Fibroblast of skin of left quadriceps (primary cell): ENCODE data around the gene RGS6.

Experiments
- DNase-seq, 2 experiments: peaks; one replicate each; pipeline ENCODE4 v3.0.0-alpha.2; 2013; ENCODE audit warnings: low read depth in 2 of 2

Gene RGS6

DNA sequence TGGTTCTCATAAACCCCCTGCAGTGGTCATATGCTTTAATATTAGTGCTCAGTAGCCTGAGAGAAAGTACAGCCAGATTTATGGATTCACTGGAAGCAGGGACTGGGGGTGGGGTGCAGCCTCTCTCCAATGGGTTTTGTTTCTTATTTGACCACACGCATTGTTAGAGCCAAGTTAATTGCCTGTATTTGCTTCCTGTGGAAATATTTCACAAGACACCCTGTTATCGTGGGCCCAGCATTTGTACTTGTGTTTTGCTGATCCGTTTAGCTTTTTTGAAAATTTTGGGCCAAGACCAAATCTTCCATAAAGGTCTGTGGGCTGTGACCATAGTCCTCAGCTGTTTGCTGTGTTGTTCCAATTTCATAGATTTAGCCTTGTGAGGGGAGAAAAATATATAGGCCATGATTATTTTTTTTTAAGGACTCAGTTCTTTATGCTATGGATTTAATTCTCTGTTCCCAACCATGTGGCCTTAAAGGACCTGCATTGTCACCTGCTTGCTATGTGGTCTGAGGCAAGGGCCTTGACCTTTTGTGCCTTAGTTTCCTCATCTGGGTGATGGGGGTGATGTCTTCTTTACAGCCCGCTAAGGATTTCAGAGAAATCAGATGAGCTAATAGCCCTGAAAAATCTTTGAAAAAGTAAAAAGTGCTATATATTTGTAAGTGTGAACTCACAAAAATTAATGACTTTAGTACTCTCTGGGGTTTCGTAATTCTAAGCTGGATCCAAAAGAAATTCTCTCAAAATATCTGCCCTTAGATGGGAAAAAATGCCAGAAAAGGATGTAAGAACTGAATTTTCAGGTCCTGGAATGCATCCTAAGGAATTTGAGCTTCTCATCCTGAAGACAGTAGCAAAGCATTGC lies 591.4 kb downstream of the RGS6 start:
- DNase-seq = peak; percentile 37 to 38

DNA sequence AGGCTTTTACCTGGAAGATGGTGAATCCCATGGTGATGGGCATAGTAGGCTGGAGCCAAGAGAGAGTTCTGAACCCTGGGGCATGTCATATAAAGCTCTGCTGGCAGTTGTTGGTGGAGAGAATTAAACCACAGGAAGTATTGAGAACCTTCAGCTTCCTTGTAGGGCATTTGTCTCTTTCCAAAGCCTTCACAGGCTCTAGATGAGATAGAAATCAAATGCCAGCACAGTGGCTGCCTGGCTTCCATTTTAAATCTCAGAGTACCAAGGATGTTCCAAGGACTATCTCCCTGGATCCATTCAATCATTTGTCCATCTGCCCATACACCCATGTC lies 592.0 kb downstream of the RGS6 start:
- DNase-seq = no peak

DNA sequence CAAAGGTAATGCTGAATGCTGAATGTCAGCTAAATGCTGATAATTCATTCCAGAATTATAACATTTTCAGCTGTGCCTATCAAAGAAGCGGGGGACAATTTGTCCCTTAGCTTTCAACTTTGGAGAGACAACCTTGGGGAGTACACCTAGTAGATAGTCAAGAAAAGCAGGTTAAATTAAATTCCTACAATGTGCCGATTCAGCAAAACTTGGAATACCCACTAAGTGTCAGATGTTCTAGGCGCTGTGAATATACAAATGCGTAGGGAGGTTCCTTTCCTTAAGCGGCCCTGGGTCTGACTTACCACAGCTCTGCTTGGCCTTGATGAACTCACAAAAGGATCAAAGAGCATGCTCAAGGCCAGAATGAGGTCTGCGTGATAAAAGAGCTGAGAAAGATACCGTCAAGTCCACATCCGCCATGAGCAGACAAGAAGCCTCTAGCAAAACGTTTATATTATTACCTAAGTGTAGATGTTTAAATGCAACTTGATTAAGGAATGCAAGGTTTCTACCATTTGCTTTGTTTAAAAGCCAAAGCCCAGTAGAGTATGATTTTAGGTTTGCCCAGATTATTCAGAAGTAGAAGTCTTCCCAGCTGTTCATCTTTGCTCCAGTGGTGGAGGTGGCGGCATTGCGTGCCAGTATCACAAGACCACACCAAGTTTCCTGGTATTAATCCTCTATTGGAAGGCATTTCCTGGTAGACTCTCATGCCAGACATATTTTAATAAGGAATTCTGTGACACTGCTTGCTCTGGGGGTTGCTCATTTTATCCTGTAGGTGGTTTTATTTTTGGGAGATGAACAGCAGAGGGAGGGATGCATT lies 593.1 kb downstream of the RGS6 start:
- no peak for DNase-seq

DNA sequence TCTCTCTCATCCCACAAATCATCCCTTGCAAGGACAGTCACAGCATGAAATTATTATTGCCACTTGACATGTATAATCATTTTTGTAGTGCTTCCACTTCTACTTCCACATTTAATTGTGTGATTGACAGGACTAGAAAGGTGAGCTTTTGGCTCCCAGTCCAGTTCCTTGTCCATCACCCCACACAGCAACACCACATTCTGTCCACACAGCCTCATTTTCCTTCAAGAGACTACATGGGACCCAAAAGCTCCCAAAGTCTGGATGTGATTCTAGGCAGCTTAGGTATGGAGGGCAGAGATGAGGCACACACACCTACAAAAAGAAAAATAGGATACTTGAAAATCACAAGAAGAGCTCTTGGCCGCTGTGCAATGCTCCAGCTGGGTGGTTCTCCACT lies 595.4 kb downstream of the RGS6 start:
- DNase-seq = no peak

DNA sequence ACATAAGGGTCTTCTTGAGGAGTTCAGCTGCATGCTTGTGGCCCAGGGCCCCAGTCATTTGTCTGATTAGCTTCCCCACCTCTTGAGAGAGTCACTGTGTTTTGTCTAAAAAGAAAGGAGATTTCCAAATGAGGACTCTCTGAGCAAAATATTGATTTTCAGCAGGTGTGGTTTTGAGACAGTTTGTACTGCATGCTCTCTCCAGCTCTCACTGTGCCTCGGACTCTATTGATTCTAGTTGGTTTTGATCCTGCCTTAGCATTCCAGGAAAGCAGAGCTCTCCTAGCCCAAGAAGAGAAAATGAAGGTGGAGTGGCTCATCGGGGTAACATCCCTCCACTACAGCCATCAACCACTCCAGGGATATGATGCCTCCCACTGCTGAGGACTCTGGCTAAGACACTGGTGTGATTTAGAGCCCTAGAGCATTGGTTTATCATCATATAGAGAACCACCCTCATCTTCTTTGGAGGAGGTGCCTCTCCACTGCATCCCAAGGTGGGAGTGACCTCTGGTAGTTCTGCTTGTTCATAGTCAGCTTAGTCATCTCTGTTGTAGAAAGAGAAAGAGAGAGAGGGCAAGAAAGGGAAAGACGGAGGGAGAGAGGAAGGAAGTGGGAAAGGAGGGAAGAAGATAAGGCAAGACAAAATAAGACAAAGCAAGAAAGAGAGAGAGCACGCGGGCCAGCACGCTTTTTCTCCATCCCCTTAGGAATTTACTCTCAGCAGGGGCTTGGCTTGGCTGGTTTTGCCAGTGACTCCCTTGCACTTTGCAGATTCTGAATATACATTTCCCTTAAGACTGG lies 596.0 kb downstream of the RGS6 start:
- DNase-seq = no peak

DNA sequence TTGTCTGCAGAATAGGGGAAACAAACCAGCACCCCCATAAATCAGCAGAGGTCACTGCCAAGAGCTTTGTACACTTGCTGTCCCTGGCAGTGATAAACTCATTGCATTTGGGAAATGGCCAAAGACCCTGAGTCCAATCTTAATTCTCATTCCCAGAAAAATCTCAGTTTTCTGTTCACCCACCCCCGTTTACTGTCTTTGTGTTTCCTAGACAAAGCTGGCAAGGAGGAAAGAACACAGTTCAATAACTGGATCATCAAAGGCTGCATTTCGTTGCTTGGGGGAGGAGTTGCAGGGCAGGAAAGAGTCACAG lies 596.6 kb downstream of the RGS6 start:
- DNase-seq = no peak

- no peak for DNase-seq
These were observed 600.6 kb downstream of the RGS6 start for GRCh38 chr14:72532686-72533454.

DNA sequence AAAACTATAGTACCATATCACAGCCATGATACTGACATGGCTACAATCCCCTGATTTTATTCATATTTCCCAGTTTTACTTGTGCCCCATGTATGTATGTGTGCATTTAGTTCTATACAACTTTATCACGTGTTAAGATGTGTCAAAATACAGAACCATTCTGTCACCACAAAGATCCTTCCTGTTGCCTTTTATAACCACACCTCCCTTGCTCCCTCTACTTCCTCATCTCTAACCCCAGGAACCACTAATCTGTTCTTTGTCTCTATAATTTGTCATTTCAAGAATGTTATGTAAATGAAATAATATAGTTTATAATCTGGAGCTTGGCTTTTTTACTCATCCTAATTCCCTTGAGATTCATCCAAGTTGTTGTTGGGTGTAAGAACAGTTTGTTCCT lies 603.3 kb downstream of the RGS6 start:
- DNase-seq = no peak

DNA sequence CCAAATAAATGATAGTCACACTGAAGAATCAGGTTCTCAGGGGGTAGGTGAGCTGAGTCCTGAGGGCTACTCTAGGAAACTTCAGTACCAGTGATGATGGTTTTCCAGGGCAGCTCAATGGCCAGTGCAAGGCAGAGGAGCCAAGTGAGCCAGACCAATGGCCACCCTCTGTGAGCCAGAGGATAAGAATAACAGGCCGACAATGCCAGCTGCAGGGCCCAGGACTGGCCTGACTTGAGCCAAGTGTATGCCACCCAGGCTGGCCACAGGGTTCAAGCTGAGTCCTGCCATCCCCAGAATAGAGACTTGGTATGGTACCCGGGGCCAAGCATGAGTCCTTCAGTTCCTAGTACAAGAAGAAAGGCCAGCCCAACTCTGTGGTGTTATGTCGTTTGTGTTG lies 606.2 kb downstream of the RGS6 start:
- no peak for DNase-seq

DNA sequence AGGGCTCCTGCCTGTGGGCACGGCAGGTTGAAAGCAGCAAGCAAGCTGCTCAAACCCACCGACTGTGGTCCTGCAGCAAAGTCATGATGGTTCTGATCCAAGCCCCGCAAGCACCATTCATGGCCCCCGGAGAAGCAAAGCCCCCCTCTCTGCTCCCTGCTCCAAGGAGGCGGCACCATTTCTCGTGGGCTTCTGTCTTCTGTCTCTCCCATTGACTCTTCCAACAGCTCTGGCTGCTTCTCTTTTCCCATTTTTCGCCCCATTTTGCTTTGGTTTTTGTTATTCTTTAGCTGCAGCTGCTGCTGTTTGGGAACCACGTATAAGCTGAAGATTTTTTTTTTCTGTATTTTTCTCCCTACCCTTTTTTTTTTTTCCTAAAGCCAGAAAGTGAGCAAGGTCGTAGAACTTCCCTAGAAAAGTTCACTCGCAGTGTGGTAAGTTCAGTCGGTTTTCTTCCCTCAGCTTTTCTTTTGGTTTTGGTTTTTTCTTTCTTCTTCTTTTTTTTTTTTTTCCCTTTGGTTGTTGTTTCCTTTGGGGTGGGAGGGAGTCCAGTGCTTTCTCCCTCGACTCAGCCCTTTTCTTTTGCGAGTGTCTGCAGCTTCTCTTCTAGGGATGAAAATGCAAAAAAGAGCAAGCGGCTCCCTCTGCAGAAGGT lies 607.6 kb downstream of the RGS6 start:
- DNase-seq = no peak

GRCh38 chr14:72540836-72541235 lies 608.6 kb downstream of the RGS6 start:
- no peak for DNase-seq

GRCh38 chr14:72541546-72541945 lies 609.3 kb downstream of the RGS6 start:
- DNase-seq = no peak

- no peak for DNase-seq
These were observed 611.1 kb downstream of the RGS6 start for GRCh38 chr14:72543341-72543740.

GRCh38 chr14:72544615-72545387 lies 612.6 kb downstream of the RGS6 start:
- DNase-seq = no peak

DNA sequence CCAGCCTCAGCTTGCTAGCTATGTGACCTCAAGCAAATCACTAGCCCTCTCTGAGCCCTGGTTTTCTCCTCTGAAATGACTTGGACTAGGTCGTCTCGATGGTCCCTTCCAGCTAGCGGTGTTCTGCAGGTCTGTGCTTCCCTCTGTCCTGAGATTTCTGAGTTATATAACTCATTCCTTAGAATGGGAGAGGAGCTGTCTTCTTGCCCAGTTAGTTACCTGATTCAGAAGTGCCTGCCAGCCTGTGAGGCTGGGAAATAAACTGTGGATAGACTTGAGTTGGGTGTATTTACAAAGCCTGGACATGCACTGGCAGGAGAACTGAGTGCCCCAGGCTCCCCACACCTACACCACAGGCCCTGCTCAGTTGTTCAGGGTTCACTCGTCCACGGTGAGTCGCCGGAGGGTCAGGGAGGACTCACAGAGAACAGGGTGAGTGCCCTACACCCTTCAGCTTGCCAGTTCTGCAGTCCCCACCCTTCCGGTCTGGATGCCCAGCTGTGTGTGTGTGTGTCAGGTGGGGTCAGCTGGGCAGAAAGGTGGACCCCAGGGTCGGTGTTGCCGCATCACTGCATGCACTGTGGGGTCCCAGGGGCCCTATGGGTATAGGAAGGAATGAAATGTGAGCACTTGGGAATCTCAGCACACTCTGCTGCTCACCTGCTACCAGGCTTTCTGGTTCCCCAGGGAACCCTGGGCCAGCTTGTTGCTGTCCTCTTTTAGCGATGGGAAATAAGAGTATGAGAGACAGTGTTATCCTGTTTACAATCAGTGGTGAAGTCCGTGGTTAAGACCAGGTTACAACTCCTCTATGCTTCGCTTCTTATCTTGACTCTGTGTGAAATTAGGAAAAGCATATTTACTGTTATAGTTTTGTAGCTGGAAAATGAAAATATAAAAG lies 613.4 kb downstream of the RGS6 start:
- DNase-seq = no peak

- DNase-seq = no peak
These were observed 614.3 kb downstream of the RGS6 start for GRCh38 chr14:72546344-72547016.

DNA sequence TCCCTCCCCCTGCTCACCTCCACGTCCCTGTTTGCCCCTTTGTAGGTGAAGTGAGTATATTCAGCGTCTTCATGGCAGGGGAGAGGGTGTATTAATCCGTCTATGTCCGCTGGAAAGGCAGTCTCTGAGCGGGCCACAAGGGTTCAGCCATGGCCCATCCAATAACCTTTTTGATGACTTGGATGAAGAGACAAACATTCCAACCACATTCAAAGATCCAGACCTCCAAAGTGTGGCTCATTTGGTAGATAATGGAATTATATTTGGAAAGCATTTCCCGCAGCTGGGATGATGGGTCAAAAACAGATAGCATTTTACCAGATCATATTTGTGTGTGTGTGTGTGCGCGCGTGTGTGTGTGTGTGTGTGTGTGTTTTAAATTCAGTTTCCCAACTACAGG lies 615.8 kb downstream of the RGS6 start:
- DNase-seq = no peak

DNA sequence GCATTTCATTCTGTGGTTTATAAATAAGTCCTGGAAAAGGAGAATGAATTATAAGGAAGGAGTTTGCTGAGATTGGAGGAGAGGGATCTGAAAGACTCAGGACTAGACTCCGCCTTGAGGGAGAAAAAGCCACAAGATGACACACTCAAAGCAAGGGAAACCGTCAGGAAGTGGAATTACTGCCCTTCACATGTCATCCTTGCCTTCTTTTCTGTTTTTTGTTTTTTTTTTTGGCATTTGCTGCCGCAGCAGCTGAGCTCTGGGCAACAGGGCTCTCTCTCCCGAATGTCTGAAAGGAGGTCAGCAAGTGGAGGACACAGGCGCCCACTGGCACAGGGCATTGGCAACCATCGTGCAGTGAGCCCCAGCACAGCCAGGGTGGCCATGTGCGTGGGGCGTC lies 616.8 kb downstream of the RGS6 start:
- no peak for DNase-seq

GRCh38 chr14:72549854-72550253 lies 617.6 kb downstream of the RGS6 start:
- DNase-seq = no peak
